Measurements from ENCODE around the gene DDR1.
"Not testable (repeated sequence)": the region's sequence is repeated elsewhere in the genome, so short reads cannot be mapped to it uniquely, and the experiment has no call there.

Gene DDR1

GRCh38 chr6:30922447-30922852, 38.1 kb downstream of the DDR1 start:
- no peak for DNase-seq

DNA sequence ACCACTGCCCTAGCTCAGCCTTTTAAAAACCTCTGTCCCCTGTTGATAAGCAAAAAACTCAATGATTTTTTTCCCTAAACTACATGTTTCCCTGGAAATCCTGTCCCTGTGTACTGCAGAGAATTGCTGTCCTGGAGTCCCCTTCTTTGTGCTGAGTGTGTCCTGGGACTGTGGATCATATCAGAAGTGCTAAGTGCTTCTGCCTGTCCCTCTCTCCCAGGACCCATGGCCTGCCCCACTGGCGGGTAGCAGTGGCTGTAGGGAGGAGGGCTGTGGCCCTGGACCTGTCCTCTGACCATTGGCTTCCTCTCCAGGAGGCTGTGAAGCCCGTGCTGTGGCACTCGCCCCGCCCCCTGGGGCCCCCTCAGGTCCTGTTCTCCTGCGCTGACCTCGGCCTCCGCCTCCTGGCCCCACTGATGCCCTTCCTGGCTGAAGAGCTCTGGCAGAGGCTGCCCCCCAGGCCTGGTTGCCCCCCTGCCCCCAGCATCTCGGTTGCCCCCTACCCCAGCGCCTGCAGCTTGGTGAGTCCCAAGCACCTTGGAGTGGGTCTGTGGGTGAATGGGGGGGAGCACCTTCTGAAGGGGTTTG, 39.8 kb downstream of the DDR1 start:
- not testable (repeated sequence) for DNase-seq

- DNase-seq = no peak
Observed at GRCh38 chr6:30926644-30927043, 42.3 kb downstream of the DDR1 start.

DNA sequence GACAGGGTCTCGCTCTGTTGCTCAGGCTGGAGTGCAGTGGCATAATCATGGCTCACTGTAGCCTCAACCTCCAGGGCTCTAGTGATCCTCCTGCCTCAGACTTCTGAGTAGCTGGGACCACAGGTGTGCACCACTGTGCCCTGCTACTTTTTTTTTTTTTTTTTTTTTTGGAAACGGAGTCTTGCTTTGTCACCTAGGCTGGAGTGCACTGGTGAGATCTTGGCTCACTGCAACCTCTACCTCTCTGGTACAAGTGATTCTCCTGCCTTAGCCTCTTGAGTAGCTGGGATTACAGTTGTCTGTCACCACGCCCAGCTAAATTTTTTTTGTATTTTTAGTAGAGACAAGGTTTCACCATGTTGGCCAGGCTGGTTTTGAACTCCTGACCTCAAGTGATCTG, 42.8 kb downstream of the DDR1 start:
- not testable (repeated sequence) for DNase-seq

DNA sequence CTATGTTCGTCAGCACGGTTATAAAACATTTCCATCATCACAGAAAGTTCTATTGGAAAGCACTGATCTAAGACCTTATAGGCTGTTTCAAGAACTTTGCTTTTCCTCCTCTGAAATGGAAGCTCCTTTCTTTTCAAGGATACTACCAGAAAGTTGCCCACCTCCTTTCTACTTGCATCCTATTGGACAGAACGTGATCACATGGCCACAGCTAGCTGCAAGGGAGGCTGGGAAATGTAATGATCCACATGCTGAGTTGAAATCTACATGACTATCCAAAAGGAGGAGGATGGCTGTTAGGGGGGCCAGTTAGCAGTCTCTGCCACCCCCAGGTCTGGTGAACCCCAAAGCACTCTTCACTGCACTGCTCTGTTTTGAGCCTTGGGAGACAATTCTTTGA, 44.4 kb downstream of the DDR1 start:
- no peak for DNase-seq

DNA sequence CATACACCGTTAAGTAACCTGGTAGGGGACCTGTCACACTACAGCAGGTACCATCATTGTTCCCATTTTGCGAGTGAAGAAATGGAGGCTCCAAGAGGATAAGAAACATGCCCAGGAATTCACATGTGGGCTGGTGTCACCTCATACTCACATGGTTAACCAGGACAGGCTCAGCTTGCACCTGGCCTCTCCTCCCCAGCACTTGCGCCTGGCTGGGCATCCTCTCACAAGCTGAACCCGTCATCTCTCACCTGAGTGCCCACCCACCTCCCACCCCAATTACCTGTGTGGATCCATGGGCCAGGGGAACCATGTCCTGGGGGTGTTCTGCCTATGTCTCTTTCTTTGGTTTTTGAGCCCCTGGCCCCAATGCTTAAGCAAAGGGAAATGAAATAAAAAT, 46.2 kb downstream of the DDR1 start:
- DNase-seq = no peak

- DNase-seq = no peak
Observed at GRCh38 chr6:30931272-30931671, 47.0 kb downstream of the DDR1 start.

DNA sequence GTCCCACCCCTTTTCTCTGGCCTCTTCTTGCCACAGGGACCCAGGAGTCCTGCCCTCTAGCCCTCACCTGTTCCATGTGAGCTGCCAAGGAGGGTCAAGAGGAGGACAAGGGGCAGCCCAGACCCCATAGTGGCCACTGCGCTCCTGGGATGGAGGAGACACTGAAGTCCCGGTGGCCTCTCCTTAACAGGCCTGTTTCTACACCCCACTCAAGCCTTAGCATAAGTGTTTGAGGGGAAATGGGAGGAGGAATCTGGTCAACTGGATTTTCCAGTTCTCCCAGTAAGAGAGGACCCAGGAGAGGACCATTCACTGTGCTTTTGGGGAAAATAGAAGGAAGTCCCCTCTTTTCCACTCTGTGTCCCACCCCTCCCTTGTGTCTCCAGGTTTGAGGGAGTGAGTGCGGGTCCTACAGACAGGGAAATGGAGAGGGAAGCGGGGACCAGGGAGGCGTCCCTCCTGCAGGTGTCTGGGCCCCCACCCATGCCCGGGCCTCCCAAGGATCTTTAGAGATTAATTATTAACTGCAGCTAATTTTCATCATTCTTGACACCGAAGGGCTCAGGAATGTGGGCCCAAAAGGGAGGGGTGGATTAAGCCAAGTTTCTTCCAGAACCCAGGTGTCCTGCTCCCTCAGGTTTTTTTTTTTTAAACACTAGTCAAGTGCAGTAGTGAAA, 47.8 kb downstream of the DDR1 start, which contains the start of gene SFTA2:
TSS of gene SFTA2 (minus strand) at position 202 of the 677 bp plus-strand sequence. CDS start at position 128, 74 bp downstream.
- DNase-seq = no peak

DNA sequence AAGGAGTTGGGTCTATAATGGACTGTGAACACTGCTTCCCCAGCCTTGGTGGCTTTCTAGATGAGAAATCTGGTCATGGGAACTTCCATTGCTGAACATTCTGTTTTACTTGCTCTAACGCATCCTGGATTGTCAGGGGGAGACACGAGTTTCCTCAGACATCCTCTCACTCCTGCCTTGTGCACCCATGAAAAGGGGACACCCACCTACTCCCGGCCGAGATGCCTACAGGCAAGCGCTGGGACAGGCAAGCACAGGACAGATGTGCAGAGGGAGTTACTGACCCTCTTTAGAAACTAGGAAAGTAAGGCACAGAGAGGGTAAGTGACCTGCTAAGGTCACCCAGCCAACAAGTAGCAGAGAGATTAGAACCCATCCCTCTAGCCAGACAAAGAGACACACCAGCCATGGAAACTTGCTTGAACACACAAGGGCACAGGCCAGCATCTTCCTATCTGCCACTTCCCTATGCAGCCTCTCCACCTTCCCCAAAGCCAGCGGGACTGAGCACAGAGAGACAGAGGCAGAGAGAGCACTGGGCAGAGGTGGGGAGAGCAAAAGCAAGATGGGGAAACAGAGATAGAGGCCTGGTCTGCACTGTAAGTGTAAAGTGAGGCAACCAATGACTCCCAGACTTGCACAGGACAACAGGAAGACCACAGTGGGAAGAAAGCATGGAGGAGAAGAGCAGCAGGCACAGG, 48.5 kb downstream of the DDR1 start:
- no peak for DNase-seq

- DNase-seq = no peak
Observed at GRCh38 chr6:30935018-30935417, 50.7 kb downstream of the DDR1 start.

- DNase-seq = no peak
Observed at GRCh38 chr6:30937265-30937664, 52.9 kb downstream of the DDR1 start.

- no peak for DNase-seq
Observed at GRCh38 chr6:30938730-30939129, 54.4 kb downstream of the DDR1 start.

GRCh38 chr6:30939473-30939872, 55.2 kb downstream of the DDR1 start:
- DNase-seq = no peak

GRCh38 chr6:30940361-30940986, 56.2 kb downstream of the DDR1 start, which contains the start of gene MUCL3:
Gene MUCL3 (plus strand): TSS chr6:30940973. CDS start chr6:30941000, 27 bp downstream.
- DNase-seq = no peak

DNA sequence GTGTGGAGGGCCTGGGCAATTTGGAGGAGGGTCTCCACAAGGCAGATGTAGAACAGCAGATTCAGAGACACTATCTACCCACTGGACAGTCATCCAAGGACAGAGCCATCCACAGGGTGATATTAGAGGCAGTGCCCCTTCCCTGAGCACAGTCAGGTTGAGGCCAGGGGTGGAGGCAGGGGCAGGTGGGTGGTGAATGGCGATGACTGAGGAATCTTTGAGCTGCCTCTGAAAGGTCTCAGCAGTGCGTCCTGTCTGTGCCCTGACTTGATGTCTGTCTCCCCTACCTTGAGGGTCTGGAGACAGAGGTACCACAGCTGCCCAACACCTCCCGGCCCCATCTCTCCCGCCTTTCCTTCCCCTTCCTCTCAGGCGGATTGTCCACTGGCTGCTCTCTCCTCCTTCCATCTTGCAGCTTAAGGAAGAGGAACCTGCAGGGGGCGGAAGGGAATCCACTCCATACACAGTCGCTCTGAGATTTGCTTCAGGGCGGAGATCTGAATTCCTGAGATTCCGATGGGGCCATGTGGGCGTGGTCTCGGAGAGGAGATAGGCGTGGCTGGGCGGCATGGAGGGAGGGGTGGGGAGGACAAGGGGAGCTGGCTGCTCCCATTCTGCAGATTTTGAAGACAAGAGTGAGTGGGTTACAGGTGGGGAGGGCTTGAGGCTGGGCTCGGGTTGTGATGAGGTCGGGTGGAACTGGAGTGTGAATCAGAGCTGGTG, 58.2 kb downstream of the DDR1 start:
- no peak for DNase-seq

DNA sequence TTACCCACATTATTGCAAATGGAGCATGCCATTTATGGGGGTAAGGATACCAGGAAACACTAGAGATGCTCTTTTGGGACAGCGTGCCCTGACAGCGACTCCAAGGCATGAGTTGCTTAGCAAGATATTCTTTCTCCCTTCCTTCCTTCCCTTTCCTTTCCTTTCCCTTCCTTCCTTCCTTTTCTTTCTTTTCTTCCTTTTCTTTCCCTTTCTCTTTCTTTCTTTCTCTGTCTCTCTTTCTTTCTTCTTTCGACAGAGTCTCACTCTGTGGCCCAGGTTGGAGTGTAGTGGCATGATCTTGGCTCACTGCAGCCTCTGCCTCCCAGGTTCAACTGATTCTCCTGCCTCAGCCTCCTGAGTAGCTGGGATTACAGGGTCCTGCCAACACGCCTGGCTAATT, 59.7 kb downstream of the DDR1 start:
- DNase-seq = no peak

- DNase-seq = no peak
Observed at GRCh38 chr6:30945281-30945680, 61.0 kb downstream of the DDR1 start.

GRCh38 chr6:30947231-30947630, 62.9 kb downstream of the DDR1 start:
- DNase-seq = no peak

GRCh38 chr6:30948811-30949210, 64.5 kb downstream of the DDR1 start:
- no peak for DNase-seq
